ENCODE results near the gene SLC22A23.

SLC22A23 gene

DNA sequence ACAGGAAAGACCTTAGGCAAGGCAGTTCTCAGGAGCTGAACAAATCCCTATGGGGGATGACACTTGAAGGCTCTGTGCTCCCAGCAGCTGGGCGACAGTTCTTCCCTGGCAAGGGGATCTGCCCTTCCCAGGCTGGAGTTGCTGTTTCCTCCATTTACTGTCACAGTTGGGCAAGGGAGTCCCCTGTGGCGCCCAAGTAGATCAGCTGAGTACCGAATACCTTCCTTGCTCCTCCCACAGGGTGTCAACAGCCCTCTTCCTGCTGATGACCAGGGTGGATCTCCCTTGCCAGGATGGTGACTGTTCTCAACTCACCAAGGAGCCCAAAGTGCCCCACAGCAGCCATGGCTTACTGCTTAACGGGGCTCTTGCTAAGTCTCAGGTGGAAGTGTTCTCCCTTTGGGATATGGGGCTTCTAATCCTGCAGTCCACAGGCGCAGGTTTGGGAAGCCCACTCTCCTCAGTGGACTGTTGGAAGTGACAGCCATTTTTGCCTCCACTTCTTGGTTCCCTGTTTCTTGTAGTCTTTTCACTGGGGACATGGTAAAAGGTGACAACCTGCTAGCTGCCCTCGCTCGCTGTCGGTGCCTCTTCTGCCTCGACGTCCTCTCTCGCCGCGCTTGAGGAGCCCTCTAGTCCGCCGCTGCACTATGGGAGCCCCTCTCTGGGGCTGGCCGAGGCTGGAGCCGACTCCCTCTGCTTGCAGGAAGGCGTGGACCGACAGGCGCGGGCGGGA lies 203.8 kb downstream of the SLC22A23 start:
- Histone ChIP-seq H3K9ac (ENCODE audit: low read depth, low read length) (no peak overlapping the region), H3K4me2 (ENCODE audit: insufficient read depth, low read length) (no peak overlapping the region), H2AFZ (ENCODE audit: low read depth, low read length) (no peak overlapping the region), H3K27ac (ENCODE audit: low read length) (no peak overlapping the region), H3K4me3 (ENCODE audit: low read depth in 1 of 2, low read length in 2 of 2) (no peak overlapping the region), H3K4me1 (ENCODE audit: insufficient read depth, low read length) (peaks cover 9% of the 10 kb centered on the region), H3K9me3 (ENCODE audit: insufficient read depth, low read length, severe bottlenecking) (no peaks in the 10 kb centered on the region), H3K36me3 (ENCODE audit: insufficient read depth, low read length) (no peaks in the 10 kb centered on the region), H4K20me1 (ENCODE audit: insufficient read depth, low read length) (no peaks in the 10 kb centered on the region), H3K27me3 (ENCODE audit: insufficient read depth, low read length, poor library complexity) (no peaks in the 10 kb centered on the region), H3K79me2 (ENCODE audit: insufficient read depth, low read length) (no peaks in the 10 kb centered on the region)
- DNase-seq: no peak
- TF ChIP-seq EZH2 (IDR thresholded peaks at IDR 0.05; ENCODE audit: borderline replicate concordance, low read depth, low read length, severe bottlenecking): no peak
- TF ChIP-seq, protein P1, sequence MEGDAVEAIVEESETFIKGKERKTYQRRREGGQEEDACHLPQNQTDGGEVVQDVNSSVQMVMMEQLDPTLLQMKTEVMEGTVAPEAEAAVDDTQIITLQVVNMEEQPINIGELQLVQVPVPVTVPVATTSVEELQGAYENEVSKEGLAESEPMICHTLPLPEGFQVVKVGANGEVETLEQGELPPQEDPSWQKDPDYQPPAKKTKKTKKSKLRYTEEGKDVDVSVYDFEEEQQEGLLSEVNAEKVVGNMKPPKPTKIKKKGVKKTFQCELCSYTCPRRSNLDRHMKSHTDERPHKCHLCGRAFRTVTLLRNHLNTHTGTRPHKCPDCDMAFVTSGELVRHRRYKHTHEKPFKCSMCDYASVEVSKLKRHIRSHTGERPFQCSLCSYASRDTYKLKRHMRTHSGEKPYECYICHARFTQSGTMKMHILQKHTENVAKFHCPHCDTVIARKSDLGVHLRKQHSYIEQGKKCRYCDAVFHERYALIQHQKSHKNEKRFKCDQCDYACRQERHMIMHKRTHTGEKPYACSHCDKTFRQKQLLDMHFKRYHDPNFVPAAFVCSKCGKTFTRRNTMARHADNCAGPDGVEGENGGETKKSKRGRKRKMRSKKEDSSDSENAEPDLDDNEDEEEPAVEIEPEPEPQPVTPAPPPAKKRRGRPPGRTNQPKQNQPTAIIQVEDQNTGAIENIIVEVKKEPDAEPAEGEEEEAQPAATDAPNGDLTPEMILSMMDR (IDR thresholded peaks at IDR 0.05; ENCODE audit: borderline replicate concordance, extremely low read depth, low read length, poor library complexity, severe bottlenecking): no peak
- ATAC-seq (ENCODE audit: insufficient read depth, low read depth): no peak

DNA sequence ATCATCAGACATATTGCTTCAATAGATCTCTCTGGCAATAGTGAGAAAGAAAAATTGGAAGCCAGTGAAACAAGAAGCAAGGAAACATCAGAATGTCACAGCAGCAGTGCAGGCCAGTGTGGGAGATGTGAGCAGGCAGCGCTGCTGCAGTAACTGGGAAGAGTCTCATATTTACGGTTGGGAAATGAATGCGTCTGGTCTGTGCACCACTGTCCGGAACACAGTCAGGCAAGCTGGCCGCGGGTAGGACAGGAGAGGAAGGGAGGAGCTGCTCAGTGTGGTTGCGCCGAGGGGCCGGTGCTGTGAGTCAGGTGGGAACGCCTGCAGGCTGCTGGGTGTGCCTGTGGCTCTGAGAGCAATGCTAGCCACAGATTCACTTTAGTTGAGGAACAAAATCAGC lies 204.5 kb downstream of the SLC22A23 start:
- Histone ChIP-seq H3K36me3 (ENCODE audit: insufficient read depth, low read length) (no peaks in the 10 kb centered on the region), H3K4me3 (ENCODE audit: low read depth in 1 of 2, low read length in 2 of 2) (no peak overlapping the region), H3K27ac (ENCODE audit: low read length) (no peak overlapping the region), H3K9me3 (ENCODE audit: insufficient read depth, low read length, severe bottlenecking) (no peaks in the 10 kb centered on the region), H4K20me1 (ENCODE audit: insufficient read depth, low read length) (no peaks in the 10 kb centered on the region), H3K9ac (ENCODE audit: low read depth, low read length) (no peak overlapping the region), H2AFZ (ENCODE audit: low read depth, low read length) (no peak overlapping the region), H3K79me2 (ENCODE audit: insufficient read depth, low read length) (no peaks in the 10 kb centered on the region), H3K4me1 (ENCODE audit: insufficient read depth, low read length) (peaks cover 9% of the 10 kb centered on the region), H3K27me3 (ENCODE audit: insufficient read depth, low read length, poor library complexity) (peaks cover 1% of the 10 kb centered on the region), H3K4me2 (ENCODE audit: insufficient read depth, low read length) (no peak overlapping the region)
- ATAC-seq (ENCODE audit: insufficient read depth, low read depth): no peak
- DNase-seq: no peak
- no peak for TF ChIP-seq EZH2 (IDR thresholded peaks at IDR 0.05; ENCODE audit: borderline replicate concordance, low read depth, low read length, severe bottlenecking)
- TF ChIP-seq, protein P1 (IDR thresholded peaks at IDR 0.05; ENCODE audit: borderline replicate concordance, extremely low read depth, low read length, poor library complexity, severe bottlenecking): no peak

DNA sequence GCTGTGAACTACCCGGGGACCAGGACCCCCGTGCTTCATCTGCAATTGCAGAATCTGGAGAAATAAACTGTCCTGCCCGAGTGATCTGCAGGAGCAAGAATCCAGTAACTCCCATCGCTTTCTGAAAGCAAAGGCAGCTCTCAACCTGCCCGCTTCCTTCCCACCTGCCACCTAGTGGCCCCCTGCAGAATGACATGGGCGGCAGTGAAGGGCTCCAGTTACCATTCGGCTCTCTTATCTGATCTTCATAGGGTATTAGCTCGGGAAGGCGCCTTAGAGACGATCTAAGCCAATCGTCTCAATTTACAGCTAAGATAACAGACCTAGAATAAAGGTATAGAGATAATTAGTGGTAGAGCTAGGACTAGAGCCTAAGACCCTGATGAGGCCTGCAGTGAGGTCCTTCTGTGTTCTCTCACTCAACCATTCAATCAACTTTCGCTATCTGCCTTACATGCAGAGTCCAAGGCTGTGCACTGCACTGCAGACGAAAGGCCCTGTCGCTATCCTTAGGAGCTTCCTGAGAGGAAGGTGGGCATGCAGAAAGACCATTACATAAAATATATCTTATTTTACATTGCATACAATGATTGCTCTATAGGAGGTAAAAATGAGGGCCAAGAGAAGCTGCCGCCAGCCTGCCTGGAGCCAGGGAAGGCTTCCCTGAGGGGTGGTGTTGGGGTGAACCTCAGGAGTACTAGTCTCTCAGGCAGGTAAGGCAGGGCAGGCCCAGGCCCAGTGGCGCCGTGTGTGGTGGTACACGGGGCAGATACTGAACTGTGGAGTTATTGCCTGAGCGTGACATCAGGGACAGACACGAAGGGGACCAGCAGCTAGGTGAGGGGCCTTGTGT lies 205.2 kb downstream of the SLC22A23 start:
- Histone ChIP-seq H3K4me2 (ENCODE audit: insufficient read depth, low read length) (peak overlapping the region; percentile 47), H3K27me3 (ENCODE audit: insufficient read depth, low read length, poor library complexity) (peaks cover 5% of the 10 kb centered on the region), H3K79me2 (ENCODE audit: insufficient read depth, low read length) (no peaks in the 10 kb centered on the region), H3K27ac (ENCODE audit: low read length) (no peak overlapping the region), H3K4me1 (ENCODE audit: insufficient read depth, low read length) (peaks cover 9% of the 10 kb centered on the region), H2AFZ (ENCODE audit: low read depth, low read length) (peak overlapping the region; percentile 80), H3K4me3 (ENCODE audit: low read depth in 1 of 2, low read length in 2 of 2) (no peak overlapping the region; a peak in 1 of 4 replicates), H3K36me3 (ENCODE audit: insufficient read depth, low read length) (no peaks in the 10 kb centered on the region), H3K9ac (ENCODE audit: low read depth, low read length) (no peak overlapping the region), H4K20me1 (ENCODE audit: insufficient read depth, low read length) (no peaks in the 10 kb centered on the region), H3K9me3 (ENCODE audit: insufficient read depth, low read length, severe bottlenecking) (no peaks in the 10 kb centered on the region)
- ATAC-seq (ENCODE audit: insufficient read depth, low read depth): peak; percentile 99
- DNase-seq: peak; percentile 85
- TF ChIP-seq, protein P1 (IDR thresholded peaks at IDR 0.05; ENCODE audit: borderline replicate concordance, extremely low read depth, low read length, poor library complexity, severe bottlenecking): peak; percentile 98
- TF ChIP-seq EZH2 (IDR thresholded peaks at IDR 0.05; ENCODE audit: borderline replicate concordance, low read depth, low read length, severe bottlenecking): no peak

Data from DND-41 (cell line).